ENCODE measurements around the gene PEPD.

The PEPD gene

GRCh38 chr19:33507021-33507956, 14.3 kb downstream of the PEPD start:
- in situ Hi-C loops (cut with MboI; ENCODE audit: low pct_unique_long_range_greater_than_20kb, low sequenced_read_pairs, unreplicated experiment), result no loop called here
- no peak for TF ChIP-seq CTCF (IDR thresholded peaks at IDR 0.05; ENCODE audit: extremely low read depth, insufficient read depth, missing control alignments)
- no peak for DNase-seq (ENCODE audit: low spot score)

- no peak for TF ChIP-seq CTCF (IDR thresholded peaks at IDR 0.05; ENCODE audit: extremely low read depth, insufficient read depth, missing control alignments)
- no peak for DNase-seq (ENCODE audit: low spot score)
- in situ Hi-C loops (cut with MboI; ENCODE audit: low pct_unique_long_range_greater_than_20kb, low sequenced_read_pairs, unreplicated experiment), result no loop called here
Measured at GRCh38 chr19:33506498-33506897, 15.1 kb downstream of the PEPD start.

- in situ Hi-C loops (cut with MboI; ENCODE audit: low pct_unique_long_range_greater_than_20kb, low sequenced_read_pairs, unreplicated experiment), result no loop called here
- DNase-seq (ENCODE audit: low spot score), result no peak
- no peak for TF ChIP-seq CTCF (IDR thresholded peaks at IDR 0.05; ENCODE audit: extremely low read depth, insufficient read depth, missing control alignments)
Measured at GRCh38 chr19:33505823-33506222, 15.8 kb downstream of the PEPD start.

- TF ChIP-seq CTCF (IDR thresholded peaks at IDR 0.05; ENCODE audit: extremely low read depth, insufficient read depth, missing control alignments), result no peak
Measured at GRCh38 chr19:33505148-33505547, 16.4 kb downstream of the PEPD start.

GRCh38 chr19:33504058-33504444, 17.5 kb downstream of the PEPD start:
- in situ Hi-C loops (cut with MboI; ENCODE audit: low pct_unique_long_range_greater_than_20kb, low sequenced_read_pairs, unreplicated experiment), result no loop called here

More at GRCh38 chr19:33505148-33505547, 16.4 kb downstream of the PEPD start:
- no peak for DNase-seq (ENCODE audit: low spot score)
- in situ Hi-C loops (cut with MboI; ENCODE audit: low pct_unique_long_range_greater_than_20kb, low sequenced_read_pairs, unreplicated experiment), result no loop called here

GRCh38 chr19:33503433-33504057, 18.0 kb downstream of the PEPD start:
- no peak for TF ChIP-seq CTCF (IDR thresholded peaks at IDR 0.05; ENCODE audit: extremely low read depth, insufficient read depth, missing control alignments)
- no peak for DNase-seq (ENCODE audit: low spot score)

More at GRCh38 chr19:33504058-33504444, 17.5 kb downstream of the PEPD start:
- no peak for TF ChIP-seq CTCF (IDR thresholded peaks at IDR 0.05; ENCODE audit: extremely low read depth, insufficient read depth, missing control alignments)
- DNase-seq (ENCODE audit: low spot score), result no peak

More at GRCh38 chr19:33503433-33504057, 18.0 kb downstream of the PEPD start:
- in situ Hi-C loops (cut with MboI; ENCODE audit: low pct_unique_long_range_greater_than_20kb, low sequenced_read_pairs, unreplicated experiment), result no loop called here

Data from GM13977 (cell line).